AML-193 (cell line): ENCODE results near the gene KIAA0930.
"Not testable (repeated sequence)": the region's sequence is repeated elsewhere in the genome, so short reads cannot be mapped to it uniquely, and the experiment has no call there.

ENCODE experiments used
- DNase-seq, 2 experiments: peaks; one replicate each; lab custom pipeline; 2025; lab: John Stamatoyannopoulos, UW

KIAA0930 gene

GRCh38 chr22:45240810-45241631, at the start of gene KIAA0930:
Gene KIAA0930, minus strand, starts transcription at chr22:45240894. Its CDS starts 191 bp downstream, at chr22:45240703.
- DNase-seq = peak; percentile 60 to 62

- DNase-seq = no peak
Measured at GRCh38 chr22:45286854-45287551, 46.3 kb upstream of the KIAA0930 start.

- no peak for DNase-seq
Measured at GRCh38 chr22:45285263-45286058, 44.8 kb upstream of the KIAA0930 start.

GRCh38 chr22:45284705-45285262, 44.1 kb upstream of the KIAA0930 start, which contains the start of gene UPK3A:
Gene UPK3A, plus strand, starts transcription at chr22:45284949. Its CDS starts 65 bp downstream, at chr22:45285014.
- no peak for DNase-seq

GRCh38 chr22:45281010-45281409, 40.3 kb upstream of the KIAA0930 start:
- no peak for DNase-seq

- DNase-seq = no peak
Measured at GRCh38 chr22:45280587-45280980, 39.9 kb upstream of the KIAA0930 start.

- DNase-seq = no peak
Measured at GRCh38 chr22:45278125-45278524, 37.4 kb upstream of the KIAA0930 start.

- not testable (repeated sequence) for DNase-seq
Measured at GRCh38 chr22:45277720-45278119, 37.0 kb upstream of the KIAA0930 start.

- no peak for DNase-seq
Measured at GRCh38 chr22:45276507-45277105, 35.9 kb upstream of the KIAA0930 start.

- no peak for DNase-seq
Measured at GRCh38 chr22:45273452-45274075, 32.9 kb upstream of the KIAA0930 start.

GRCh38 chr22:45272498-45272897, 31.8 kb upstream of the KIAA0930 start:
- DNase-seq = no peak

GRCh38 chr22:45271667-45272201, 31.0 kb upstream of the KIAA0930 start:
- DNase-seq = no peak

- DNase-seq = no peak
Measured at GRCh38 chr22:45270095-45271020, 29.7 kb upstream of the KIAA0930 start.

GRCh38 chr22:45268958-45269844, 28.5 kb upstream of the KIAA0930 start:
- DNase-seq = peak; percentile 25 to 54

- no peak for DNase-seq
Measured at GRCh38 chr22:45268167-45268957, 27.7 kb upstream of the KIAA0930 start.

- no peak for DNase-seq
Measured at GRCh38 chr22:45265535-45265934, 24.8 kb upstream of the KIAA0930 start.

- peak; percentile 75 to 87 for DNase-seq
Measured at GRCh38 chr22:45263463-45264269, 23.0 kb upstream of the KIAA0930 start.
